Activated B cell treated with CpG ODN at 0.5 μM for 24 hours (primary cell): ENCODE results near the gene DSCAML1. TPM values are rescaled to one million over a fixed set of nuclear protein-coding genes. Genes with fewer than 3 reads are reported as not detected.

Source experiments
- ATAC-seq: fragments of 200-7000 bp; cut with Tn5 transposase; one replicate; pipeline ENCODE4 v1.10.0; 2021; ENCODE audit warnings: low read depth, mild to moderate bottlenecking, moderate library complexity
- CTCF ChIA-PET: fragments of 350-600 bp; sonication (Branson Sonifier 250); formaldehyde crosslinking; loops from one replicate; lab custom pipeline; 2021; ENCODE audit warnings: antibody characterized with exemption; lab: Charles Lee
- POLR2A ChIA-PET: fragments of 350-600 bp; sonication (Branson Sonifier 250); formaldehyde crosslinking; loops from one replicate; lab custom pipeline; 2021; ENCODE audit warnings: antibody characterized with exemption; lab: Charles Lee
- DNase-seq: peaks from one replicate; pipeline ENCODE4 v3.0.0; 2022
- H3K27ac Mint-ChIP-seq: one replicate; pipeline ENCODE4 v1.8.0; 2020; ENCODE audit warnings: mixed read lengths
- H3K27me3 Mint-ChIP-seq: one replicate; pipeline ENCODE4 v1.8.0; 2021; ENCODE audit warnings: mixed read lengths
- H3K36me3 Mint-ChIP-seq: one replicate; pipeline ENCODE4 v1.8.0; 2021; ENCODE audit warnings: low read depth, mixed read lengths
- H3K4me1 Mint-ChIP-seq: one replicate; pipeline ENCODE4 v1.8.0; 2021; ENCODE audit warnings: mixed read lengths
- H3K4me3 Mint-ChIP-seq: one replicate; pipeline ENCODE4 v1.8.0; 2020; ENCODE audit warnings: mild to moderate bottlenecking, mixed read lengths
- H3K9me3 Mint-ChIP-seq: one replicate; pipeline ENCODE4 v1.8.0; 2020; ENCODE audit warnings: mixed read lengths
- intact Hi-C: fragments of 100-400 bp; cut with micrococcal nuclease; formaldehyde crosslinking; loops from one replicate; pipeline ENCODE4 v1.15.1; 2024
- total RNA-seq: library from RNA; stranded (reverse); gene quantifications from 2 replicates; pipeline ENCODE4 v1.2.3, GENCODE V29; 2022
- TF ChIP-seq, protein P1 (sequence below): fragments of 200-600 bp; IDR thresholded peaks from one replicate; pipeline ENCODE4 v1.8.0; 2022; ENCODE audit warnings: antibody characterized with exemption, mild to moderate bottlenecking

The DSCAML1 gene
- total RNA-seq, 1 donor from 2014 or later, result 3.6 TPM

GRCh38 chr11:117384045-117384444 lies 413.0 kb downstream of the DSCAML1 start:
- ChIA-PET POLR2A (no interaction called here), CTCF (no interaction called here)
- no peak for ATAC-seq
- Mint-ChIP-seq H3K36me3 (peaks cover 85% of the 10 kb centered on the region), H3K27me3 (no peaks in the 10 kb centered on the region), H3K9me3 (no peaks in the 10 kb centered on the region), H3K4me3 (no peak overlapping the region), H3K4me1 (no peaks in the 10 kb centered on the region), H3K27ac (no peak overlapping the region)
- intact Hi-C loops, result no loop called here
- DNase-seq, result no peak
- TF ChIP-seq, protein P1, sequence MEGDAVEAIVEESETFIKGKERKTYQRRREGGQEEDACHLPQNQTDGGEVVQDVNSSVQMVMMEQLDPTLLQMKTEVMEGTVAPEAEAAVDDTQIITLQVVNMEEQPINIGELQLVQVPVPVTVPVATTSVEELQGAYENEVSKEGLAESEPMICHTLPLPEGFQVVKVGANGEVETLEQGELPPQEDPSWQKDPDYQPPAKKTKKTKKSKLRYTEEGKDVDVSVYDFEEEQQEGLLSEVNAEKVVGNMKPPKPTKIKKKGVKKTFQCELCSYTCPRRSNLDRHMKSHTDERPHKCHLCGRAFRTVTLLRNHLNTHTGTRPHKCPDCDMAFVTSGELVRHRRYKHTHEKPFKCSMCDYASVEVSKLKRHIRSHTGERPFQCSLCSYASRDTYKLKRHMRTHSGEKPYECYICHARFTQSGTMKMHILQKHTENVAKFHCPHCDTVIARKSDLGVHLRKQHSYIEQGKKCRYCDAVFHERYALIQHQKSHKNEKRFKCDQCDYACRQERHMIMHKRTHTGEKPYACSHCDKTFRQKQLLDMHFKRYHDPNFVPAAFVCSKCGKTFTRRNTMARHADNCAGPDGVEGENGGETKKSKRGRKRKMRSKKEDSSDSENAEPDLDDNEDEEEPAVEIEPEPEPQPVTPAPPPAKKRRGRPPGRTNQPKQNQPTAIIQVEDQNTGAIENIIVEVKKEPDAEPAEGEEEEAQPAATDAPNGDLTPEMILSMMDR, result no peak

GRCh38 chr11:117382746-117383145 lies 414.3 kb downstream of the DSCAML1 start:
- TF ChIP-seq, protein P1, result no peak
- Mint-ChIP-seq H3K4me3 (no peak overlapping the region), H3K27me3 (no peaks in the 10 kb centered on the region), H3K27ac (no peak overlapping the region), H3K4me1 (no peaks in the 10 kb centered on the region), H3K36me3 (peaks cover 86% of the 10 kb centered on the region), H3K9me3 (no peaks in the 10 kb centered on the region)
- ATAC-seq (no peak), DNase-seq (no peak)
- ChIA-PET POLR2A (no interaction called here), CTCF (no interaction called here)
- intact Hi-C loops, result no loop called here

DNA sequence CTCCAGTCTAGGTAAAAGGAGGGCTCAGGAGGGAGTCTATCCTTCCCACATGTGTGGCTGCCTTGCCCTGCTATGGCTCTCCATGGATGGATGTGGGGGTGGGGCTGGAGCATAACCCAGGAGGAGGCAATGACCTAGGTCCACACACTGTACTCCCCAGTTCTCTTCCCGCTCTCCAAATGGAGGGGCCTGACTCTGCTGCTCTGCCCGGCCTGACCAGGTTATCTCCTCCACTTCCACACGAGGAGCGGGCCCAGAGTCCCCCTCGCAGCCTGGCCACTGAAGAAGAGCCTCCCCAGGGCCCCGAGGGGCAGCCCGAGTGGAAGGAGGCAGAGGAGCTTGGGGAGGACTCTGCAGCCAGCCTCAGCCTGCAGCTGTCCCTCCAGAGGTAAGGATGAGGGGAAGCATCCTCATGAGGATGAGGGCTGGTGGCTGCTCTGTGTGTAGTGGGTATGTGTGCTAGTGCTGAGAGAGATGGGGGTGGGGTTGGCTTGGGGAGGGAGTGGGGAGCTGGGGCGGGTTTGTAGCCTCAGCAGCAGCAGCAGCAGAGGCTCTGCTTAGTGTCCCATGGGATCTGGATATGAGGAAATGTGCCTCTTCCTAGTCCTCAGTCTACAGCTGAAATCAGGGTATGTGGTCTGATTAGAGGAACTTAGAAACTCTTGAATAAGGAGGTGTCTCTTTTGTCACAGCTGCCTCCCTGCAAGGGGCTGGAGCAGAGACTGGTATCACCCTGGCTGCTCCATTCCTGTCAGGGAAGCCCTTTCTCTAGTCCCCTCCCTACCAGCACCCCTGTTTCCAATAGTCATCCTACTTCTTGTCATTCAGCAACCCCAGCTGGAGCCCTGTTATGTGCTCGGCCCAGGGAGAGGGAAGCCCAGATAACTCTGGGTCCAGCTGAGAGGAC lies 415.3 kb downstream of the DSCAML1 start:
- DNase-seq, result no peak
- CTCF ChIA-PET, result interaction anchor here (1.1 kb wide), 1 partner anchor 43 kb away, joined by 3 read pairs; no protein-coding TSS in a partner anchor
- TF ChIP-seq, protein P1, result no peak
- H3K27ac Mint-ChIP-seq, result no peak overlapping the region
- intact Hi-C loops, result no loop called here
- no peak for ATAC-seq
- POLR2A ChIA-PET, result no interaction called here
- H3K4me3 Mint-ChIP-seq, result no peak overlapping the region
- H3K9me3 Mint-ChIP-seq, result no peaks in the 10 kb centered on the region
- peaks cover 83% of the 10 kb centered on the region for H3K36me3 Mint-ChIP-seq
- no peaks in the 10 kb centered on the region for H3K27me3 Mint-ChIP-seq
- H3K4me1 Mint-ChIP-seq, result no peaks in the 10 kb centered on the region

GRCh38 chr11:117380676-117381075 lies 416.3 kb downstream of the DSCAML1 start:
- H3K4me1 Mint-ChIP-seq, result no peaks in the 10 kb centered on the region
- intact Hi-C loops, result no loop called here
- CTCF ChIA-PET, result no interaction called here

More at GRCh38 chr11:117380676-117381075, 416.3 kb downstream of the DSCAML1 start:
- Mint-ChIP-seq H3K27me3 (no peaks in the 10 kb centered on the region), H3K36me3 (peaks cover 83% of the 10 kb centered on the region), H3K4me3 (no peak overlapping the region), H3K9me3 (no peaks in the 10 kb centered on the region), H3K27ac (no peak overlapping the region)
- POLR2A ChIA-PET, result no interaction called here
- TF ChIP-seq, protein P1, result no peak
- ATAC-seq (no peak), DNase-seq (no peak)
